ENCODE data around the gene MTRF1L.
A peak's percentile ranks its signal among the peaks of the same experiment; 100 is the strongest.
"Not testable (repeated sequence)": the region's sequence is repeated elsewhere in the genome, so short reads cannot be mapped to it uniquely, and the experiment has no call there.

MTRF1L gene

GRCh38 chr6:152977556-152977955 lies 25.0 kb downstream of the MTRF1L start:
- in situ Hi-C loops (cut with HindIII; ENCODE audit: low pct_unique_long_range_greater_than_20kb, low sequenced_read_pairs) = no loop called here
- no peak for TF ChIP-seq JUND (IDR thresholded peaks at IDR 0.05; ENCODE audit: low read depth)
- DNase-seq (ENCODE audit: low read depth in 1 of 2, low spot score in 1 of 2) = no peak

- in situ Hi-C loops (cut with HindIII; ENCODE audit: low pct_unique_long_range_greater_than_20kb, low sequenced_read_pairs) = no loop called here
- no peak for TF ChIP-seq JUND (IDR thresholded peaks at IDR 0.05; ENCODE audit: low read depth)
- no peak for DNase-seq (ENCODE audit: low read depth in 1 of 2, low spot score in 1 of 2)
Measured at GRCh38 chr6:152976749-152977148, 25.8 kb downstream of the MTRF1L start.

DNA sequence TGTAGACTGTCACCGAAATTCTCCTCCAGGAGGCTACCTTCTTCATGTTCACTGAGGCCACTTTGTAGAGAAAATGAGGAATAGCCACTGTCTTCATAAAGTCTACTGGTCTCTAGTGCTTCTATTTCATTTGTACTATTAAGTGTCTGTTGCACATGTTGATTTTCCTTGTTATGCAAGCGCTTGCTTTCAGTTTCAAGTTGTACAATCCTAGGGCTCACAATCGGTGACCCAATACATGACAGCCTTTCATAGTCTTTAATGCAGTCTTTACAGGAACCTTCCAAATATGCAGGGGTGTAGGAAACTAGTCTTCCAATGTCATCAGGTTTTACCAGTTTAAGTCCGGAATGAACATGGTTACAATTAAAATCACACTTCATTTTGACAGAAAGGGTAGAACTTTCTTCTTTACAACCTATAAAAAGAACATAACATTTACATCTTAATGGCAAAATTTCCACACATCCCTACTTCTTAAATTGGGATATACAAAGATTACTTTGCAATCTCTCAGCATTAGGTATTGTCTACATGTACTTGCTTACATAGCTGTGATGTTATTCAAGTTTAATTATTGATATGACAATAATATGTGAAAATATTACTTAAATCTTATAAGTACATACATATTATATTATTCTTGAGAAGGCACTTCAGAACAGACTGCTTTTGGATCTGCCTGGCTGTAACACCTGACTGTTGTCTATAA lies 27.1 kb downstream of the MTRF1L start:
- no peak for TF ChIP-seq JUND (IDR thresholded peaks at IDR 0.05; ENCODE audit: low read depth)
- in situ Hi-C loops (cut with HindIII; ENCODE audit: low pct_unique_long_range_greater_than_20kb, low sequenced_read_pairs) = no loop called here
- DNase-seq (ENCODE audit: low read depth in 1 of 2, low spot score in 1 of 2) = no peak

- DNase-seq (ENCODE audit: low read depth in 1 of 2, low spot score in 1 of 2) = no peak
- in situ Hi-C loops (cut with HindIII; ENCODE audit: low pct_unique_long_range_greater_than_20kb, low sequenced_read_pairs) = no loop called here
- no peak for TF ChIP-seq JUND (IDR thresholded peaks at IDR 0.05; ENCODE audit: low read depth)
Measured at GRCh38 chr6:152973916-152974315, 28.6 kb downstream of the MTRF1L start.

GRCh38 chr6:152969688-152970418 lies 32.7 kb downstream of the MTRF1L start:
- in situ Hi-C loops (cut with HindIII; ENCODE audit: low pct_unique_long_range_greater_than_20kb, low sequenced_read_pairs) = no loop called here
- DNase-seq (ENCODE audit: low read depth in 1 of 2, low spot score in 1 of 2) = no peak
- no peak for TF ChIP-seq JUND (IDR thresholded peaks at IDR 0.05; ENCODE audit: low read depth)

- DNase-seq (ENCODE audit: low read depth in 1 of 2, low spot score in 1 of 2); in situ Hi-C loops (cut with HindIII; ENCODE audit: low pct_unique_long_range_greater_than_20kb, low sequenced_read_pairs): not testable (repeated sequence)
Measured at GRCh38 chr6:152966168-152966894, 36.2 kb downstream of the MTRF1L start.

DNA sequence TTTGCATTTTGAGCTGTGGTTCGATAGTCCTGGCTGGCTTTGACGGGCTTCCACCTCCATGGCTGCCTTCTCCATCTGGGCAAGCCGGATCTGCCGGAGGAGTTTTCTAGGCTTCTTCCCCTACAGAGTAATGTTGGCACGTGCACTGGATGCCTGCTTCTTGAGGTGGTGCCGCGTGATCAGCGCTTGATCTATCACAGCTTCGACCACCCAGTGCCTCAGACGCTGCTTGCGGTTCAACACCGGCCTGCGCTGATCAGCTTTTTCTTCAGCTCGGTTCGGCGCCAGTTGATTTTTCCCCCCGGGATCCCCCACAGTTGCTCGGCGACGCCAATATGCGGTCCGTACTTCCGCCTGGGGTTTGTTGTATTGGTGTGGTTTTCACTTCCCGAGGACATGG lies 43.2 kb downstream of the MTRF1L start:
- no peak for TF ChIP-seq JUND (IDR thresholded peaks at IDR 0.05; ENCODE audit: low read depth)
- in situ Hi-C loops (cut with HindIII; ENCODE audit: low pct_unique_long_range_greater_than_20kb, low sequenced_read_pairs) = no loop called here
- DNase-seq (ENCODE audit: low read depth in 1 of 2, low spot score in 1 of 2) = no peak

- in situ Hi-C loops (cut with HindIII; ENCODE audit: low pct_unique_long_range_greater_than_20kb, low sequenced_read_pairs) = no loop called here
- DNase-seq (ENCODE audit: low read depth in 1 of 2, low spot score in 1 of 2) = no peak
- no peak for TF ChIP-seq JUND (IDR thresholded peaks at IDR 0.05; ENCODE audit: low read depth)
Measured at GRCh38 chr6:152957796-152958195, 44.7 kb downstream of the MTRF1L start.

DNA sequence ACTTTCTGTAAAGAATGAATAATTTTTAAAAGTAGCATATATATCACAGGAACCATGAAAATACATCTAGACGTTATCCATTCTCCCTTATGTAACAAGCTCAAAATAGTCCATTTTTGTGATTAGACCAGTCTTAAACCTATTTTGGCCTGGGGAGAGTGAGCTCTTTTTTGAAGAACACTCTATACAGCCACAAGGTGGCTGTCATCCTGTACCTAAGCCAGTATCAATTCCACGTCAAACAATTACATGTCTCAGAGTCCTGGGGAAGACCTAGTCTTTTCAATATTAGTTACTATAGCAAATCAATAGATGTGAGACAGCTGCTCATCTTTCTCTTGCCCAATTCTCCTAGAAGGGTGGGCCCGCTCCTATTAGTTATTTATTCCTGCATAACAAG lies 48.1 kb downstream of the MTRF1L start:
- in situ Hi-C loops (cut with HindIII; ENCODE audit: low pct_unique_long_range_greater_than_20kb, low sequenced_read_pairs) = no loop called here
- TF ChIP-seq JUND (IDR thresholded peaks at IDR 0.05; ENCODE audit: low read depth) = no peak
- peak in 1 of 2 experiments; percentile 36 for DNase-seq (ENCODE audit: low read depth in 1 of 2, low spot score in 1 of 2)

- TF ChIP-seq JUND (IDR thresholded peaks at IDR 0.05; ENCODE audit: low read depth) = no peak
- peak in 1 of 2 experiments; percentile 48 for DNase-seq (ENCODE audit: low read depth in 1 of 2, low spot score in 1 of 2)
- in situ Hi-C loops (cut with HindIII; ENCODE audit: low pct_unique_long_range_greater_than_20kb, low sequenced_read_pairs) = no loop called here
Measured at GRCh38 chr6:152952866-152953509, 49.5 kb downstream of the MTRF1L start.

GRCh38 chr6:152952045-152952444 lies 50.5 kb downstream of the MTRF1L start:
- in situ Hi-C loops (cut with HindIII; ENCODE audit: low pct_unique_long_range_greater_than_20kb, low sequenced_read_pairs) = no loop called here
- DNase-seq (ENCODE audit: low read depth in 1 of 2, low spot score in 1 of 2) = no peak
- no peak for TF ChIP-seq JUND (IDR thresholded peaks at IDR 0.05; ENCODE audit: low read depth)

DNA sequence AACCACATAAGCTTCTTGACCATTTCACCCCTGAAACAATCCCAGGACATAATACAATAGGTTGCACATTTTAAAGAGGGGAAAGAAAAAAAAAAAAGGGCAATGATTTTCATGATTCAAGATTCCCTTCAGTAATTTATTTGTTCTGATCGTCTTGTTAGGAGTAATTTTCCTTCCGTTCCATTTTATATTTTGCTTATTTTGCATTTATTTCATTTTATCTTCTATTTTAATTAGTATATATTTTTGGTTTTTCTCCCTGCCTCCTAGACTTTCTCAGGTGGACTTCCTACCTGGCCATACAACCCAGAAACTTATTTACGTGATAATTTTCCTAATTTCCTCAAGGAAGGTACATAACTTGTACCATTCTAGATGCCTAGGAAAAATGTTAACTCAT lies 52.3 kb downstream of the MTRF1L start:
- in situ Hi-C loops (cut with HindIII; ENCODE audit: low pct_unique_long_range_greater_than_20kb, low sequenced_read_pairs) = no loop called here
- no peak for TF ChIP-seq JUND (IDR thresholded peaks at IDR 0.05; ENCODE audit: low read depth)
- DNase-seq (ENCODE audit: low read depth in 1 of 2, low spot score in 1 of 2) = no peak

Data from T47D (cell line).